ENCODE data around the gene RTN4RL2. TPM values are rescaled to one million over a fixed set of nuclear protein-coding genes. Genes with fewer than 3 reads are reported as not detected.
A peak's percentile ranks its signal among the peaks of the same experiment; 100 is the strongest.

The RTN4RL2 gene
- total RNA-seq, 3 donors from 2014 or later (not counting 1 experiment from before 2014, with no cell fraction given) = 0.38 to 0.61 (median 0.48) TPM

- peaks cover 20% of the 10 kb centered on the region for H3K4me1 ChIP-seq (ENCODE audit: control insufficient read depth, insufficient read depth, low read length)
- 4% methylated on average over 5 of the region's 5 CpGs for WGBS (ENCODE audit: insufficient coverage)
- H3K27ac ChIP-seq (ENCODE audit: low read length) = no peak overlapping the region
- H3K36me3 ChIP-seq (ENCODE audit: control insufficient read depth, insufficient read depth, low read length) = no peaks in the 10 kb centered on the region
- H3K4me1 Mint-ChIP-seq = peaks cover 17 to 41% of the 10 kb centered on the region in 2 donors
- no peaks in the 10 kb centered on the region for H3K9me3 ChIP-seq (ENCODE audit: control insufficient read depth, insufficient read depth, low read length)
- intact Hi-C loops (cut with micrococcal nuclease) = no loop called here
- ATAC-seq (no peak), DNase-seq (no peak)
- H3K27me3 Mint-ChIP-seq (ENCODE audit: low read depth in 2 of 2) = no peaks in the 10 kb centered on the region
- no peaks in the 10 kb centered on the region for H3K36me3 Mint-ChIP-seq
- no peaks in the 10 kb centered on the region for H3K27me3 ChIP-seq (ENCODE audit: control insufficient read depth, insufficient read depth, low read length)
- peak overlapping the region; percentile 92 for H3K4me3 ChIP-seq (ENCODE audit: low read length)
- no peak for TF ChIP-seq CTCF (IDR thresholded peaks at IDR 0.05)
- no peaks in the 10 kb centered on the region for H3K9me3 Mint-ChIP-seq
- peak overlapping the region; percentile 100 for H3K4me3 Mint-ChIP-seq
- H3K27ac Mint-ChIP-seq = peak overlapping the region in 1 of 2 donors; percentile 89
Observed at GRCh38 chr11:57516061-57516443, 55.7 kb downstream of the RTN4RL2 start.

- no peak for DNase-seq
Observed at GRCh38 chr11:57521116-57521515, 60.8 kb downstream of the RTN4RL2 start.

GRCh38 chr11:57523419-57523818, 63.1 kb downstream of the RTN4RL2 start:
- no peak overlapping the region for H3K27ac Mint-ChIP-seq
- no peaks in the 10 kb centered on the region for H3K36me3 Mint-ChIP-seq
- 95% methylated on average over 4 of the region's 4 CpGs for WGBS (ENCODE audit: insufficient coverage)
- TF ChIP-seq CTCF (IDR thresholded peaks at IDR 0.05) = no peak
- ATAC-seq (no peak), DNase-seq (no peak)
- H3K4me1 Mint-ChIP-seq = peaks cover 5 to 7% of the 10 kb centered on the region in 2 donors
- H3K27me3 Mint-ChIP-seq (ENCODE audit: low read depth in 2 of 2) = peaks cover 0 to 3% of the 10 kb centered on the region in 2 donors
- Histone ChIP-seq H3K4me1 (ENCODE audit: control insufficient read depth, insufficient read depth, low read length) (no peaks in the 10 kb centered on the region), H3K27ac (ENCODE audit: low read length) (no peak overlapping the region), H3K4me3 (ENCODE audit: low read length) (no peak overlapping the region), H3K9me3 (ENCODE audit: control insufficient read depth, insufficient read depth, low read length) (no peaks in the 10 kb centered on the region), H3K27me3 (ENCODE audit: control insufficient read depth, insufficient read depth, low read length) (no peaks in the 10 kb centered on the region), H3K36me3 (ENCODE audit: control insufficient read depth, insufficient read depth, low read length) (peaks cover 4% of the 10 kb centered on the region)
- intact Hi-C loops (cut with micrococcal nuclease) = no loop called here
- no peaks in the 10 kb centered on the region for H3K9me3 Mint-ChIP-seq
- no peak overlapping the region for H3K4me3 Mint-ChIP-seq

More at GRCh38 chr11:57521116-57521515, 60.8 kb downstream of the RTN4RL2 start:
- no peak for ATAC-seq
- Histone ChIP-seq H3K27ac (ENCODE audit: low read length) (no peak overlapping the region), H3K9me3 (ENCODE audit: control insufficient read depth, insufficient read depth, low read length) (no peaks in the 10 kb centered on the region), H3K36me3 (ENCODE audit: control insufficient read depth, insufficient read depth, low read length) (no peaks in the 10 kb centered on the region), H3K4me3 (ENCODE audit: low read length) (no peak overlapping the region), H3K4me1 (ENCODE audit: control insufficient read depth, insufficient read depth, low read length) (no peaks in the 10 kb centered on the region), H3K27me3 (ENCODE audit: control insufficient read depth, insufficient read depth, low read length) (no peaks in the 10 kb centered on the region)
- H3K9me3 Mint-ChIP-seq = no peaks in the 10 kb centered on the region
- peaks cover 0 to 3% of the 10 kb centered on the region in 2 donors for H3K27me3 Mint-ChIP-seq (ENCODE audit: low read depth in 2 of 2)
- H3K36me3 Mint-ChIP-seq = no peaks in the 10 kb centered on the region
- TF ChIP-seq CTCF (IDR thresholded peaks at IDR 0.05) = no peak
- no peak overlapping the region for H3K4me3 Mint-ChIP-seq
- no peak overlapping the region for H3K27ac Mint-ChIP-seq
- intact Hi-C loops (cut with micrococcal nuclease) = no loop called here
- WGBS (ENCODE audit: insufficient coverage) = 94% methylated on average over 1 of the region's 2 CpGs
- H3K4me1 Mint-ChIP-seq = peaks cover 1 to 2% of the 10 kb centered on the region in 2 donors

Other genes with a start within 250 kb of the RTN4RL2 start
- under 1 TPM in 1 of 3 donors, not detected in 2; 0.07 TPM for gene APLNR, start 223.3 kb upstream of the RTN4RL2 start, total RNA-seq
- 1 to 10 TPM; 4.3 to 9.3 (median 7.5) TPM for gene TNKS1BP1, start 135.6 kb upstream of the RTN4RL2 start, total RNA-seq
- 10 to 100 TPM; 45.5 to 50.0 (median 47.1) TPM for gene SSRP1, start 124.6 kb upstream of the RTN4RL2 start, total RNA-seq
- gene P2RX3, start 122.2 kb upstream of the RTN4RL2 start, total RNA-seq = not detected
- gene PRG3, start 79.4 kb upstream of the RTN4RL2 start, total RNA-seq = not detected
- gene PRG2, start 69.9 kb upstream of the RTN4RL2 start, total RNA-seq = 1 to 10 TPM in 2 of 3 donors, not detected in 1; 1.2 to 2.4 TPM
- 10 to 100 TPM; 17.0 to 22.2 (median 20.7) TPM for gene SLC43A3, start 33.4 kb upstream of the RTN4RL2 start, total RNA-seq
- gene SLC43A1, start 55.2 kb downstream of the RTN4RL2 start, total RNA-seq = 10 to 100 TPM; 11.3 to 20.6 (median 13.9) TPM
- gene TIMM10, start 70.2 kb downstream of the RTN4RL2 start, total RNA-seq = 10 to 100 TPM; 15.0 to 18.8 (median 17.1) TPM
- gene SMTNL1, start 77.1 kb downstream of the RTN4RL2 start, total RNA-seq = not detected
- gene UBE2L6, start 107.1 kb downstream of the RTN4RL2 start, total RNA-seq = 100 to 1,000 TPM in 2 of 3 donors, 10 to 100 TPM in 1; 89.1 to 108 (median 103) TPM
- gene SERPING1, start 137.2 kb downstream of the RTN4RL2 start, total RNA-seq = under 1 TPM in 1 of 3 donors, not detected in 2; 0.50 TPM
- 1 to 10 TPM; 1.2 to 1.3 (median 1.2) TPM for gene YPEL4, start 189.4 kb downstream of the RTN4RL2 start, total RNA-seq
- 10 to 100 TPM; 18.5 to 23.1 (median 22.8) TPM for gene CLP1, start 197.2 kb downstream of the RTN4RL2 start, total RNA-seq
- gene ZDHHC5, start 207.6 kb downstream of the RTN4RL2 start, total RNA-seq = 10 to 100 TPM; 46.1 to 64.0 (median 55.5) TPM

Measured in natural killer cell (primary cell).